ENCODE data around the gene SORBS1.

Gene SORBS1

DNA sequence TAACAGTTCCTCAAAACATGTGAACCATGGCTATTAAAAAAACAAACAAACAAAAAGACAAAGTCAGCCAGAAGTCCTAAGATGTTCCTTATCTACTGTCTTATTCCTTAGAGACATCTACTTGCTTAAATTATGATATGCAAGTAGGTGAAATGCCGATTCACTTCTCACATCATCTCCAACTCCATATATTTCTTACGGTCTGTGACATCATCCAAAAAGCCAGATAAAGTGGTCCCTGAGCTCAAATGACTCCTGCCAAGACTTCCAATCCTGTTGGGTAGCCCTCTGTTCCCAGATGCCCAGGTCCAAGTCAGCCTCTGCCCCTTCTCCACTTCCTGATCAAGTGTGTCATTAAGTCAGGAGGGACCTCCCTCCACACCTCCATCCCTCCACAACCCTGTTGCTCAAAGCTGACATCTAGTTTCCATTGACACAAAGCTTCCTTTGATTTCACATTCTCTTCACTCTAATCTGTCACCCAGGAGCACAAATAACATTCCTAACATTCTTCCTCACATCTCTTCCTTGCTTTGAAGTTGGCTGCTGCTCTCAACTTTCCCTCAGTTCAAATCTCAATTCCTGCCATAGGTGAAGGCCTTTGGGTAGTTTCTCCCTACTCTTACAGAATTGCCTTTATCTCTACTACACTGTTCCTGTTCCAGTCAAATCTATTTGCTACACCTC lies 214.3 kb downstream of the SORBS1 start:
- H3K27ac ChIP-seq: no peak overlapping the region
- no peak for TF ChIP-seq ZFX (IDR thresholded peaks at IDR 0.05)
- TF ChIP-seq, protein P1, sequence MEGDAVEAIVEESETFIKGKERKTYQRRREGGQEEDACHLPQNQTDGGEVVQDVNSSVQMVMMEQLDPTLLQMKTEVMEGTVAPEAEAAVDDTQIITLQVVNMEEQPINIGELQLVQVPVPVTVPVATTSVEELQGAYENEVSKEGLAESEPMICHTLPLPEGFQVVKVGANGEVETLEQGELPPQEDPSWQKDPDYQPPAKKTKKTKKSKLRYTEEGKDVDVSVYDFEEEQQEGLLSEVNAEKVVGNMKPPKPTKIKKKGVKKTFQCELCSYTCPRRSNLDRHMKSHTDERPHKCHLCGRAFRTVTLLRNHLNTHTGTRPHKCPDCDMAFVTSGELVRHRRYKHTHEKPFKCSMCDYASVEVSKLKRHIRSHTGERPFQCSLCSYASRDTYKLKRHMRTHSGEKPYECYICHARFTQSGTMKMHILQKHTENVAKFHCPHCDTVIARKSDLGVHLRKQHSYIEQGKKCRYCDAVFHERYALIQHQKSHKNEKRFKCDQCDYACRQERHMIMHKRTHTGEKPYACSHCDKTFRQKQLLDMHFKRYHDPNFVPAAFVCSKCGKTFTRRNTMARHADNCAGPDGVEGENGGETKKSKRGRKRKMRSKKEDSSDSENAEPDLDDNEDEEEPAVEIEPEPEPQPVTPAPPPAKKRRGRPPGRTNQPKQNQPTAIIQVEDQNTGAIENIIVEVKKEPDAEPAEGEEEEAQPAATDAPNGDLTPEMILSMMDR (conservative IDR thresholded peaks at IDR 0.05): no peak

DNA sequence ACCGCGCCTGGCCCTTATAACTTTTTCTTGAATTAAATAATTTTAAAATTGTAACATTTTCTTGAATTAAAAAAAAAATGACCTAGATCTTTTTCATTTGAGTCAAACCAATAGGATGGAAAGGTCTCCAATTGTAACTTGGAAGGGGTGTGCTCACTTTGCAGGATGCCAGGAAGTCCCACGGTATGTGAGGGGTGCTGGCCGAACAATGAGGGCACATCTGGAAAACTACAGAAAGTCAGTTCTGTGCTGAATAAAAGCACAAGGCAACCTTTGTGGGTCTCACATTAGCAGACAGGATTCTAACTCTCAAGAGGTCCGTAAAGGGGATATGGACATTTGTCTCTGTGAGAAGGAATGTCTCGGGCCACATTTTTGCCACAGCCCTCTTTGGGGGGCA lies 217.6 kb downstream of the SORBS1 start:
- no peak overlapping the region for H3K27ac ChIP-seq
- TF ChIP-seq ZFX (IDR thresholded peaks at IDR 0.05): no peak
- TF ChIP-seq, protein P1 (conservative IDR thresholded peaks at IDR 0.05): no peak

- H3K27ac ChIP-seq: no peak overlapping the region
- no peak for TF ChIP-seq ZFX (IDR thresholded peaks at IDR 0.05)
- TF ChIP-seq, protein P1 (conservative IDR thresholded peaks at IDR 0.05): no peak
Measured at GRCh38 chr10:95341716-95342130, 219.4 kb downstream of the SORBS1 start.

DNA sequence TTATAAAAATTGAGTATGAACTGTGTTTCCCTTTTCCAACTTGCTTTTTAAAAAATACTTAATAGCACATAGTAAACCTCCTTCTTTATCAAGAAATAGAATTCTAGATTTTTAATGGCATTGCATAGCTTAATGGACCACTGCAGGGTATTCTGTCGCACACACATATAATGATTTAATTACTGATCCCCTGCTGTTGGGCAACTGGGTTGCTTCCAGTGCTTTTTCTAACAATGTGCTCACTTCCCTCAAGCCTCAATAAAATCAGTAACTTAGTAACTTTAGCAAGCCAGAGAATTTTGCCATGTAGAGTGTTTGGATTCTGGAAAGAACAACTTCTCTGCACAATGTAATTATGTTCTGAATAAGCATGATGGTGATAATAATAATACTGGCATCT lies 221.3 kb downstream of the SORBS1 start:
- H3K27ac ChIP-seq: no peak overlapping the region
- TF ChIP-seq ZFX (IDR thresholded peaks at IDR 0.05): no peak
- TF ChIP-seq, protein P1 (conservative IDR thresholded peaks at IDR 0.05): no peak

GRCh38 chr10:95337423-95338160 lies 223.6 kb downstream of the SORBS1 start:
- H3K27ac ChIP-seq: no peak overlapping the region
- TF ChIP-seq ZFX (IDR thresholded peaks at IDR 0.05): no peak
- TF ChIP-seq, protein P1 (conservative IDR thresholded peaks at IDR 0.05): no peak

DNA sequence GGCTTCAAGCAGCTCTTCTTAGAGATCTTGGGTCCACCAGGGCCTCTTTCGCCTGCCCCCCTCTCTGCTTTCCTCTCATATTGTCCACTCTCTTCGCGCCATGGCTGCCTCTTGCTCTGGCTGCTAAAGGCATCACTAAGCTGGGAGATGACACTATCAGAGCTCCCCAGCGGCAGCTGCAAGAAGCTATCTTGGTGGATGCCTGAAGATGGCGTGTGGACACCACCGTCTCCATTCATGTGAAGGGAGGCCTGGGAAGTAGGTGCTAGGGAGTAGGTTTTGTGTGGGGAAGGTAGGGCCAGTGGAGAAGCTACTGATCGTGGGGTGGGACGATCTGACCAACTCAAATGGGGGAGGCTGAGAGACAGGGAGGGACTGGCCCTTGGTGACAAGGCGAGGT lies 224.5 kb downstream of the SORBS1 start:
- no peak overlapping the region for H3K27ac ChIP-seq

More for the DNA sequence above, 224.5 kb downstream of the SORBS1 start:
- TF ChIP-seq ZFX (IDR thresholded peaks at IDR 0.05): no peak
- TF ChIP-seq, protein P1 (conservative IDR thresholded peaks at IDR 0.05): no peak

Data from C4-2B (cell line).